Nephron progenitor cell (in vitro differentiated cells): ENCODE data around the gene TBL1XR1.
A peak's percentile ranks its signal among the peaks of the same experiment; 100 is the strongest.

ENCODE experiments used
- DNase-seq: peaks from one replicate; pipeline ENCODE4 v3.0.0; 2021
- H3K27ac Mint-ChIP-seq: 2 replicates; pipeline ENCODE4 v1.8.0; 2021; ENCODE audit warnings: mild to moderate bottlenecking, moderate library complexity, mixed read lengths
- H3K27me3 Mint-ChIP-seq: 2 replicates; pipeline ENCODE4 v1.8.0; 2021; ENCODE audit warnings: mild to moderate bottlenecking, low read depth, mixed read lengths; ENCODE audit not compliant: poor library complexity
- H3K36me3 Mint-ChIP-seq: 2 replicates; pipeline ENCODE4 v1.8.0; 2021; ENCODE audit warnings: low read depth, mixed read lengths
- H3K4me1 Mint-ChIP-seq: 2 replicates; pipeline ENCODE4 v1.8.0; 2021; ENCODE audit warnings: mixed read lengths
- H3K4me3 Mint-ChIP-seq: 2 replicates; pipeline ENCODE4 v1.8.0; 2021; ENCODE audit warnings: mild to moderate bottlenecking, moderate library complexity, mixed read lengths
- H3K9me3 Mint-ChIP-seq: 2 replicates; pipeline ENCODE4 v1.8.0; 2021; ENCODE audit warnings: mild to moderate bottlenecking, moderate library complexity, mixed read lengths
- TF ChIP-seq, protein P1 (sequence below): fragments of 200-600 bp; sonication (generic); IDR thresholded peaks from 2 replicates; pipeline ENCODE4 v1.5.0; 2021; ENCODE audit warnings: antibody characterized with exemption

TBL1XR1 gene

DNA sequence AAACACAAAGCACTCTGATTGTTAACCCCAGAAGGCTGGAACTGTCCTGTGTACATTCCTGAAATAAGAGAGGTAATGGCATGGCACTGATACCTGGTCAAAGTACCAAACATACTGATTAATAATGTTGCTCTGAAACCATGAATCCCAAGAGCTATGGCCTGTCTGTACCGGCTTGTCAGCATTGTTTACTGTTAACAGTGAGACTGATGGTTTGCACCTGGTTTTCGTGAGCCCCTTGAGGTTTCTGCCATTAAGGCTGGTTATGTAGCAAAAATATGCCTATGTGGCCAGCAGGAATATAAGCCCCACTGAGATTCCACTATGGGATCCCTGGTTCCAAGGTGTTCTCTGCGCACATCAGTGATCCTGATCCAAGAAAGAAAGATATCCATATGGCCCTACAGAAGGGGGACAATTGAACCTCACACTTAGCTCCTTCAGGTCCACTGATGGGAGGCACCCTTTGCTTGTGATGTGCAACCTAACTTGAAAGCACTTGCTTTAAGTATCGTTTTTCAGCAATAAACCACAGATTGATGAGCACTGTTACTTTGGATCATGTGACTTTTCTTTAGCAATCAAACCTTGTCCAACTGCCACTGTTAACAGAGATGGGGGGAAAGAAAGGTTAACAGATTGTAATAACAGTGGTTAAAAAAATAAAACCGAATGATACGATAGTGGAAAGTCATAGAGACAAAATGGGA, 65.2 kb downstream of the TBL1XR1 start:
- peaks cover 86% of the 10 kb centered on the region for H3K36me3 Mint-ChIP-seq

DNA sequence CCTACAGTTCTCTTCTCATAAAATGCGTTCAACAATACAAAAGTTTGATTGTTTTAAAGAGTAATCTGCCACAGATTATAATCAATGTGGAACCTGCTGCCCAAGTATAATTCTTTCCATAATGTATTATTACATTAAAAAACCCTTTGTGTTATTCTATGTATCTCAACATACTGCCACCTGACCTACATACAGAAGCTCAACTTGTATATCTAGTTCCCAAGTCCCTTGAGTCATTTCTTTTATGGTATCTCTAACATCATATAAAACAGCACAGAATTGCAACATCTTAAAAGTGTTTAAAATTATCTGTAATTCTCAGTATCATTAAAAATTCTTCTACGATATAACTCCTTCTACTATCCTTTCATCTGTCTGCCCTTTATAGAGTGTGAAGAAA, 70.3 kb downstream of the TBL1XR1 start:
- Mint-ChIP-seq H3K9me3 (peaks cover 15% of the 10 kb centered on the region), H3K27me3 (no peaks in the 10 kb centered on the region), H3K36me3 (peaks cover 81% of the 10 kb centered on the region), H3K27ac (peak overlapping the region; percentile 44), H3K4me3 (no peak overlapping the region), H3K4me1 (peaks cover 56% of the 10 kb centered on the region)
- TF ChIP-seq, protein P1, sequence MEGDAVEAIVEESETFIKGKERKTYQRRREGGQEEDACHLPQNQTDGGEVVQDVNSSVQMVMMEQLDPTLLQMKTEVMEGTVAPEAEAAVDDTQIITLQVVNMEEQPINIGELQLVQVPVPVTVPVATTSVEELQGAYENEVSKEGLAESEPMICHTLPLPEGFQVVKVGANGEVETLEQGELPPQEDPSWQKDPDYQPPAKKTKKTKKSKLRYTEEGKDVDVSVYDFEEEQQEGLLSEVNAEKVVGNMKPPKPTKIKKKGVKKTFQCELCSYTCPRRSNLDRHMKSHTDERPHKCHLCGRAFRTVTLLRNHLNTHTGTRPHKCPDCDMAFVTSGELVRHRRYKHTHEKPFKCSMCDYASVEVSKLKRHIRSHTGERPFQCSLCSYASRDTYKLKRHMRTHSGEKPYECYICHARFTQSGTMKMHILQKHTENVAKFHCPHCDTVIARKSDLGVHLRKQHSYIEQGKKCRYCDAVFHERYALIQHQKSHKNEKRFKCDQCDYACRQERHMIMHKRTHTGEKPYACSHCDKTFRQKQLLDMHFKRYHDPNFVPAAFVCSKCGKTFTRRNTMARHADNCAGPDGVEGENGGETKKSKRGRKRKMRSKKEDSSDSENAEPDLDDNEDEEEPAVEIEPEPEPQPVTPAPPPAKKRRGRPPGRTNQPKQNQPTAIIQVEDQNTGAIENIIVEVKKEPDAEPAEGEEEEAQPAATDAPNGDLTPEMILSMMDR = no peak
- DNase-seq = no peak

More for the DNA sequence above, 65.2 kb downstream of the TBL1XR1 start:
- Mint-ChIP-seq H3K4me3 (peak overlapping the region; percentile 2), H3K4me1 (peaks cover 47% of the 10 kb centered on the region), H3K9me3 (peaks cover 33% of the 10 kb centered on the region), H3K27me3 (peaks cover under 1% of the 10 kb centered on the region), H3K27ac (peak overlapping the region; percentile 76)
- TF ChIP-seq, protein P1 = no peak
- DNase-seq = no peak

DNA sequence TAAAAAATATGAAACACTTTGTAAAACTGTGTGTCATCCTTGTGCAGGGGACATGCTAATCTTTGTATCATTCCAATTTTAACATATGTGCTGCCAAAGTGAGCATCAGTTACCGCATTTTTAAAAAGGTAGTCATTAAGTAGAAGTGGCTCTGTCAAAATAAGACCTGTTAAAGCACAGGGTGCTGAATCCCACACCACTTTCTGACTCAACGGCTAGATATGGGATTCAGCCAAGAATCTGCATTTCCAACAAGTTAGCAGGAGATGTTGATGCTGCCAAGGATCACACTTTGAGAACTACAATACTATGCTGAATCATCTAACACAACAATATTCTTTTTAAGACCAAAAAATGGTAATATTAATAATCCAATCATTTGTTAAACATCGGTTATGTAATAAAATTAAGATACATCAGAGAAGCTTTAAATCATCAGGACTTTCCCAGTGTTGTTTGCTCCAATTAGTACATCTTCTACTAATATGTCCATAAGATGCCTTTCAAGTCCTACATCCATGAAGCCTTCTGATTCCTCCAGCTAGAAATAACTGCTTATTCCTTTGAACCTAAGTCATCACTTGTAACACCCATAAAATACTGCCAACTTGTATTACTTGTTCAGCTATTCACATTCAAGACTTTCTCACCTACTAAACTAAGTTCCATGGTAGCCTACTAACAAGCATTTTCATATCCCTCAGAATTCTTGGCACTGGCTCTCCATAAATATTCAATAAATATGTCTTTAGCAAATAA, 71.1 kb downstream of the TBL1XR1 start:
- Mint-ChIP-seq H3K27ac (no peak overlapping the region), H3K27me3 (no peaks in the 10 kb centered on the region), H3K36me3 (peaks cover 83% of the 10 kb centered on the region), H3K4me3 (no peak overlapping the region), H3K9me3 (peaks cover 21% of the 10 kb centered on the region), H3K4me1 (peaks cover 58% of the 10 kb centered on the region)
- TF ChIP-seq, protein P1 = no peak
- no peak for DNase-seq

DNA sequence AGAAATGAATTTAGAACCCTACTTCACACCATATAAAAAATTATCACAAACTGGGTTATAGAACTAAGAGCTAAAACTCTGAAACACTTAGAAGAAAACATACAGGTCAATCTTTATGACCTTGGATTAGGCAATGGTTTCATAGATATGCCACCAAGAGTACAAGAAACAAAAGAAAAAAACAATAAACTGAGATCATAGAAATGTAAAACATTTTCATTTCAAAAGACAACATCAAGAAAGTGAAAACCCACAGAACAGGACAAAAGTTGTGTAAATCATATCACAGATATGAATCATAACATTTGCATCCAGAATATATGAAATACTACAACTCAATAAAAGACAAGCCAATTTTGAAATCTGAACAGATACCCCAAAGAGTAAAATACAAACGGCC, 72.4 kb downstream of the TBL1XR1 start:
- H3K27ac Mint-ChIP-seq = peak overlapping the region; percentile 41
- H3K9me3 Mint-ChIP-seq = peaks cover 21% of the 10 kb centered on the region
- no peaks in the 10 kb centered on the region for H3K27me3 Mint-ChIP-seq
- TF ChIP-seq, protein P1 = no peak
- no peak for DNase-seq
- H3K4me1 Mint-ChIP-seq = peaks cover 54% of the 10 kb centered on the region
- H3K4me3 Mint-ChIP-seq = no peak overlapping the region
- peaks cover 81% of the 10 kb centered on the region for H3K36me3 Mint-ChIP-seq

DNA sequence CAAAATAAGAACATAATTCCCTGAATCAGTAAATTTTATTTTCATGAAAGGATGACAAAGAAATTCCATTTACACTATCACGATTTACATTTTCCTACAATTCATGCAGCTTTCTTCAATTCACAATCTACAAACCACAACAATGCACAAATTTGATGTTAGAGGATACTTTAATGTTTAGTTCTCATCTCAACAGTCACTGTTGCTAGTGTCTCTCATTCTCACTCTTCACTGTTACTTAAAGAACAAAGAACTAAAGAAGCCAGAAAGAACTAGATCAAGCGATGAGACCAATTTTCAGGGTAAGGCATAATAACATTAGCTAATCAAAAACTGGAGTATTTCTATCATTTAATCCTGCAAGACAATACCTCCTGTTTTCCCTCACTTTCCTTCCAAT, 73.5 kb downstream of the TBL1XR1 start:
- Mint-ChIP-seq H3K36me3 (peaks cover 80% of the 10 kb centered on the region), H3K27ac (peak overlapping the region; percentile 86), H3K4me1 (peaks cover 52% of the 10 kb centered on the region), H3K27me3 (no peaks in the 10 kb centered on the region), H3K9me3 (peaks cover 21% of the 10 kb centered on the region), H3K4me3 (no peak overlapping the region)
- no peak for DNase-seq
- TF ChIP-seq, protein P1 = no peak
